Psoas muscle (tissue), 8 donors: ENCODE measurements around the gene AFF3. TPM values are rescaled to one million over a fixed set of nuclear protein-coding genes. Genes with fewer than 3 reads are reported as not detected.

Experiments used
- ATAC-seq, 4 donors: fragments of 200-7000 bp; cut with Tn5 transposase; one replicate each; pipeline ENCODE4 v1.9.1; 2020; ENCODE audit warnings: moderate library complexity in 3 of 4, mild to moderate bottlenecking in 2 of 4
- DNase-seq, 2 donors: peaks; one replicate each; pipeline ENCODE4 v3.0.0-alpha.2; 2020
- H3K27ac ChIP-seq: fragments of 200-600 bp; one replicate; pipeline ENCODE4 v1.8.0; 2022
- H3K27me3 ChIP-seq, 3 donors: fragments of 200-600 bp in 1 of 3; one replicate each; pipeline versions ENCODE4 v1.6.1 to v1.8.0; 2013 to 2022; ENCODE audit warnings: low read length in 2 of 3, mild to moderate bottlenecking in 2 of 3, moderate library complexity in 1 of 3; ENCODE audit not compliant: insufficient read depth in 3 of 3
- H3K36me3 ChIP-seq, 2 donors: fragments of 200-600 bp in 1 of 2; one replicate each; pipeline versions ENCODE4 v1.6.1 to v1.8.0; 2013 to 2022; ENCODE audit warnings: low read depth in 1 of 2, mild to moderate bottlenecking in 1 of 2, moderate library complexity in 1 of 2; ENCODE audit not compliant: insufficient read depth in 1 of 2
- H3K4me1 ChIP-seq: fragments of 200-600 bp; one replicate; pipeline ENCODE4 v1.8.0; 2022
- H3K4me3 ChIP-seq: fragments of 200-600 bp; one replicate; pipeline ENCODE4 v1.8.0; 2022; ENCODE audit warnings: mild to moderate bottlenecking
- H3K9me3 ChIP-seq: fragments of 200-600 bp; one replicate; pipeline ENCODE4 v1.8.0; 2022
- WGBS, 3 donors: extraction: QIAGEN DNeasy Blood & Tissue Kit; methylation state at CpG; one replicate each; pipeline versions ENCODE4 v1.1.6 to v1.1.7; 2013; 5-methylcytosine and 5-hydroxymethylcytosine counted together
- intact Hi-C, 2 donors: fragments of 100-400 bp; cut with DNase I; formaldehyde crosslinking; loops; one replicate each; pipeline versions ENCODE4 v1.11.0 to v1.14.2; 2022
- polyA plus RNA-seq, 3 donors: library from polyadenylated mRNA; stranded (reverse); fragments of 200-250 nt; gene quantifications; one replicate each; pipeline ENCODE4 v1.2.3, GENCODE V29; 2013
- total RNA-seq, 4 donors: library from RNA; stranded (reverse); fragmentation: NEBNext Ultra II Directional in 2 of 4; extraction: Animal tissue kit (Norgen Biotek cat#: 25700) in 2 of 4; gene quantifications; one replicate each; pipeline versions ENCODE4 v1.2.1 to v1.2.4, GENCODE V29; 2021 to 2023
- TF ChIP-seq, protein P1 (sequence below): fragments of 200-600 bp; IDR thresholded peaks from one replicate; pipeline ENCODE4 v1.8.0; 2022; ENCODE audit warnings: antibody characterized with exemption
- donor health status: healthy with polysubstance abuse.
- donor health status: DM: no; HTN: no; CAD: no; lungs with moderate emphysema.
- donor health status: Bipolar disorder and iron deficiency.
- donor health status: healthy.
- donor health status: DM: yes; HTN: yes; CAD: no.
- donor health status: DM: no; HTN: no; CAD: no.
- donor health status: DM: no; HTN: no; CAD: no.
- donor health status: DM: yes; HTN: yes; CAD: no.

The AFF3 gene
- total and polyA plus RNA-seq, 7 donors: 0.08 to 2.9 (median 0.44) TPM

DNA sequence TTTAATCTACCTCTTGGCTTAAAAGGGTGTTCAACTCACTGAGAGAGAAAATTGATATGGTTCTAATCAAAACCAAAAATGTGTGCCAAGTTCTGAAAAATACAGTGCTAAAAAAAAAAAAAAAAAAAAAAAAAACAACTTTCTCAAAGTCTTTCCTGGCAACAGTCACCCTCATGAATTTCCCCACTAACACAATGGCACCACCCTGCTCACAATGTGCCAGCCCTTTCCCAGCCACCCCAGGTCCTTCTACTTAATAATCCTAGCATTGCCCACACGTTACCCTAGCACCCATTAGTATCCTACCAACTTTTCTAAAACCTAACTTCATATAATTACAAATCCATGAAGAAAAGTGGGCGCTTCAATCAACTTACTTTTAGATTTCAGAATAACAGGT lies 106.4 kb downstream of the AFF3 start:
- Histone ChIP-seq H3K36me3 (no peaks in the 10 kb centered on the region), H3K4me3 (no peak overlapping the region), H3K27me3 (no peaks in the 10 kb centered on the region), H3K4me1 (no peaks in the 10 kb centered on the region), H3K9me3 (no peaks in the 10 kb centered on the region), H3K27ac (no peak overlapping the region)
- no peak for DNase-seq
- TF ChIP-seq, protein P1, sequence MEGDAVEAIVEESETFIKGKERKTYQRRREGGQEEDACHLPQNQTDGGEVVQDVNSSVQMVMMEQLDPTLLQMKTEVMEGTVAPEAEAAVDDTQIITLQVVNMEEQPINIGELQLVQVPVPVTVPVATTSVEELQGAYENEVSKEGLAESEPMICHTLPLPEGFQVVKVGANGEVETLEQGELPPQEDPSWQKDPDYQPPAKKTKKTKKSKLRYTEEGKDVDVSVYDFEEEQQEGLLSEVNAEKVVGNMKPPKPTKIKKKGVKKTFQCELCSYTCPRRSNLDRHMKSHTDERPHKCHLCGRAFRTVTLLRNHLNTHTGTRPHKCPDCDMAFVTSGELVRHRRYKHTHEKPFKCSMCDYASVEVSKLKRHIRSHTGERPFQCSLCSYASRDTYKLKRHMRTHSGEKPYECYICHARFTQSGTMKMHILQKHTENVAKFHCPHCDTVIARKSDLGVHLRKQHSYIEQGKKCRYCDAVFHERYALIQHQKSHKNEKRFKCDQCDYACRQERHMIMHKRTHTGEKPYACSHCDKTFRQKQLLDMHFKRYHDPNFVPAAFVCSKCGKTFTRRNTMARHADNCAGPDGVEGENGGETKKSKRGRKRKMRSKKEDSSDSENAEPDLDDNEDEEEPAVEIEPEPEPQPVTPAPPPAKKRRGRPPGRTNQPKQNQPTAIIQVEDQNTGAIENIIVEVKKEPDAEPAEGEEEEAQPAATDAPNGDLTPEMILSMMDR: no peak
- intact Hi-C loops: no loop called here
- ATAC-seq: no peak
- WGBS, 3 donors: 92 to 100% (median 96%) methylated on average over 2 of the region's 2 CpGs

DNA sequence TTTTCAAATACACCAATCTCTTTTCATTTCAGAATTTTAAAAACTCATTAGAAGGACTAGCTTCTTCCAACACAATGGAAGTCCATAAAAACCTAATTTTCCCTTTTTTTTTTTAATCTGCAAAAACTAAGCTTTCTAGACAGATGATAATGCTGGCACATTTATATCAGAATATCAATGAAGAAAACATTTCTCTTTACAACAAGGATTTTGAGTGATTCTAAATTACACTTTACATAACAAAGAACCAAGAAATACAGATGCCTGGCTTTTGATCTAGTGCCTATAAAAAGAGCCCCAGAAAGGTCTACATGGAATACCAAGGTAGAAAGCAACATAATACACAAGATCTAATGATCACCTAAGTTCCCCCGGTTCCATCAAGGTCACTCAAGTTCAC lies 108.0 kb downstream of the AFF3 start:
- intact Hi-C loops: no loop called here
- Histone ChIP-seq H3K27ac (no peak overlapping the region), H3K27me3 (no peaks in the 10 kb centered on the region), H3K9me3 (no peaks in the 10 kb centered on the region), H3K4me1 (no peaks in the 10 kb centered on the region), H3K4me3 (no peak overlapping the region), H3K36me3 (no peaks in the 10 kb centered on the region)
- WGBS, 3 donors: 63 to 64% (median 63%) methylated on average over 1 of the region's 1 CpG
- TF ChIP-seq, protein P1: no peak
- no peak for ATAC-seq
- no peak for DNase-seq

DNA sequence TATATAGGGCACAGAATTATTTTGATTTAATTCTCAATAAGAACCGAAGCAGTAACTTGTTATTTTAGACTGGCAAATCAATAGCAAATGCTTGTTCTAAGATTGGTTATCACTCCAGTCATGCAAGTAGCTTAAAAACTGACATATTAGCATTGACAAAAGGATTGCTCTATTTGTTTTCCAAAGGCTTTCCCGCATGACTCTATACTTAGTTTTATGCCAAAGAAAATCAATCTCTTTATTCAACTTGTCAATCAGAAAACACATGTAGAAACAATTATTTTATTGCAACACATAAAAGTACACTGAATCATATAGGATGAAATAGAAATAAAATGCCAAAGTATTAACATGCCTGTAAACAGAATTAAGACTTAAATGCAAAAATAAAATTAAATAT lies 108.4 kb downstream of the AFF3 start:
- Histone ChIP-seq H3K27me3 (no peaks in the 10 kb centered on the region), H3K27ac (no peak overlapping the region), H3K36me3 (no peaks in the 10 kb centered on the region), H3K4me1 (no peaks in the 10 kb centered on the region), H3K9me3 (no peaks in the 10 kb centered on the region), H3K4me3 (no peak overlapping the region)
- TF ChIP-seq, protein P1: no peak
- 79 to 87% (median 86%) methylated on average over 2 of the region's 2 CpGs for WGBS, 3 donors
- no peak for ATAC-seq
- intact Hi-C loops: no loop called here
- DNase-seq: no peak

DNA sequence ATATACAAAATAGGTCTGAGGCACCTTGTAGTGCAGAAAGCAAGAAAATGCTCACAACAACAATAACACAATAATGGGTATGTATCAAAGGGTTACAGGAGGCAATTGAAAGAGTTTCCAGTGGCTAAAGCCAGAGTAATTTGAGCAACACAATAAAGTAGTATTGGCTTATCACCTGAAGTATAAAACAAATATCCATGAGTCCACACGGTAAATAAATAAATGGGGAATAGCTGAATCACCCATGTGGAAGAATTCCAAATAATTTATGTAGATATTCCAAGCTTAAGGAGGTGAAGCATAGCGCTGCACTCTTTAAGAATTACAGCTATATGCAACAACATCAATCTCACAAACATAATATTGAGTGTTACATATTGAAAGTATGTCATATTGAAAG lies 110.8 kb downstream of the AFF3 start:
- Histone ChIP-seq H3K27me3 (no peaks in the 10 kb centered on the region), H3K4me3 (no peak overlapping the region), H3K4me1 (no peaks in the 10 kb centered on the region), H3K36me3 (no peaks in the 10 kb centered on the region), H3K27ac (no peak overlapping the region), H3K9me3 (no peaks in the 10 kb centered on the region)
- ATAC-seq (no peak), DNase-seq (no peak)
- intact Hi-C loops: no loop called here
- TF ChIP-seq, protein P1: no peak
- WGBS, 3 donors: 75 to 86% (median 80%) methylated on average over 2 of the region's 2 CpGs

DNA sequence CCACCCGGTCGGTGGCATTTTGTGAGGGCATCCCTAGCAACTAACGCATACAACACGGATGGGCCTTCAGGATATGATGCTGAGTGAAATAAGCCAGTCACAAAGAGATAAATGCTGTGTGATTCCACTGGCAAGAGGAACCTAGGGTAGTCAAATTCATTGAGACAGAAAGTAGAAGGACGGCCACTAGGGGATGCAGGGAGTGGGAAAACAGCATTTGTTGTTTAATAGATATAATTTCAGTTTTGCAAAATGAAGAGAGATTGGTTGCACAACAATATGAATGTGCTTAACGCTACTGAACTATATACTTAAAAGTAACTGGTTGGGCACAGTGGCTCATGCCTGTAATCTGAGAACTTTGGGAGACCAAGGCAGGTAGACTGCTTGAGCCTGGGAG lies 112.9 kb downstream of the AFF3 start:
- Histone ChIP-seq H3K4me1 (no peaks in the 10 kb centered on the region), H3K4me3 (no peak overlapping the region), H3K36me3 (no peaks in the 10 kb centered on the region), H3K27me3 (no peaks in the 10 kb centered on the region), H3K27ac (no peak overlapping the region), H3K9me3 (no peaks in the 10 kb centered on the region)
- ATAC-seq: no peak
- DNase-seq: no peak
- 89 to 95% (median 89%) methylated on average over 6 of the region's 6 CpGs for WGBS, 3 donors
- intact Hi-C loops: no loop called here
- TF ChIP-seq, protein P1: no peak
